Activated T-cell treated with anti-CD3 and anti-CD28 coated beads, Interleukin-2, amount 50 U/mL, for 1 hour (primary cell): Measurements from ENCODE around the gene LEPROT.
"Not testable (repeated sequence)": the region's sequence is repeated elsewhere in the genome, so short reads cannot be mapped to it uniquely, and the experiment has no call there.

Experiments
- DNase-seq: peaks from one replicate; pipeline ENCODE4 v3.0.0-alpha.2; 2020

The LEPROT gene

DNA sequence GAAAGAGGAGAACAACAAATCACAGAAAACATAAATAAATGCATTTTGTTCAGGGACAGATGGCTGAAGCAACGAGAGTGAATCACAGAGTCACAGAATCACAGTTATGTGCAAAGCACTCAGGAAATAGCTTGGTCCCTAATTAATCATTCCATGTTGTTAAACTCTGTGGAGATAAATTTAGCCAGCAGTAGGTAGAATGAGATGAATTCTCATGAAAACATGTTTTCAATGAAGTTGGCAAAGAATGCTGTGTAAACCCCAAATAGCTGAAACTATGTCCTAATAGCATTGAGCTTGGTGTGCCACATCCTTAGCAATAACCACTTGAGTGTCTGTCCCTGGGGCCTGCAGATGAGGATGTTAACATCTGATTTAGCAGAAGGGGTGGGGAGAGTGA lies 20.4 kb downstream of the LEPROT start:
- DNase-seq = no peak

DNA sequence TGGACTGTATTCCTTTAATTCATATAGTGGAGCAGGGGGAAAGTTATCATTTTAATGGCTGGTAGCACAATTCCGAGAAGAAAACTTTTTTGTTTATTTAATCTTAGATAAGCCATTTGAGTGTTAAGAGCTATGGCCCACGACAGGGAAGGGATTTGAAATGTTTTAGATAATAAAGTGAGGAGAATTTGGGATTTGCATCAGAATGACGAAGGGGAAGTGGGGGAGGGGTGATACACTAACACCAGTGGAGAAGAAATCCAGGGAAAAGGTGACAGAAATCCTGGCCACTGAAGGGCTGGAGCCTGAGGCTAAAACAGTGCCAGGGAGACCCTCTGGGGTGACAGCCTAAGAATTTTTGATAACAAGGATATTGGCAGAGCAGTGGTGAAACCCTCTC lies 21.0 kb downstream of the LEPROT start:
- DNase-seq = no peak

DNA sequence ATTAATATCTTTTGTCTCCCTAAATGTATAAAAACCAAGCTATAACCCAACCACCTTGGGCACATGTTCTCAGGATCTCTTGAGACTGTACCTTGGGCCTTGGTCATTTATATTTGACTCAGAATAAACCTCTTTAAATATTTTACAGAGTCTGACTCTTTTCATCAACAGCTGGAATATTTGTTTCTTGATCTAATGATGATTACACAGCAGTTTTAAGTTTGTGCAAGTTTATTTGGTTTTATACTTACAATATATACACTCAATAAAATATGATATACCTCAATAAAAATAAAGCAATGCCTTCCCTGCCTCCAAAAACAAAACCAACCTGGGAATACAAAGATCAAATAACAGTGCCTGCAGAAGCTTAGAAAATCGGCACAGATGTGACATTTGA lies 22.0 kb downstream of the LEPROT start:
- DNase-seq = no peak

DNA sequence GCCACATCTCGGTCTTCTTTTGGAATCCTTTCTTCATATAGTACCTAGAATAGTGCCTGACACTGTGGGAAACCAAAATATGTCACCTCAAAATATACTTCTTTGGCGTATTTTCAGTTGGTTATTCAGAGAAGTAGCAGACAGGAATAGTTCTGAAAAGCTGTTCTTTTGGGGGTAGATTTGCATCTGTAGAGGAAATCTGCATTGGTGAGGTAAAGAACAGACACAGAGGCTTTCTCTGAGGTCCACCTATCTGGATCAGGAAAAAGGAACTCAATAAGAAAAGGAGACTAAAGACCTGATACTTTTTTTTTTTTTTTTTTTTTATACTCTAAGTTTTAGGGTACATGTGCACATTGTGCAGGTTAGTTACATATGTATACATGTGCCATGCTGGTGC lies 23.2 kb downstream of the LEPROT start:
- DNase-seq = no peak

DNA sequence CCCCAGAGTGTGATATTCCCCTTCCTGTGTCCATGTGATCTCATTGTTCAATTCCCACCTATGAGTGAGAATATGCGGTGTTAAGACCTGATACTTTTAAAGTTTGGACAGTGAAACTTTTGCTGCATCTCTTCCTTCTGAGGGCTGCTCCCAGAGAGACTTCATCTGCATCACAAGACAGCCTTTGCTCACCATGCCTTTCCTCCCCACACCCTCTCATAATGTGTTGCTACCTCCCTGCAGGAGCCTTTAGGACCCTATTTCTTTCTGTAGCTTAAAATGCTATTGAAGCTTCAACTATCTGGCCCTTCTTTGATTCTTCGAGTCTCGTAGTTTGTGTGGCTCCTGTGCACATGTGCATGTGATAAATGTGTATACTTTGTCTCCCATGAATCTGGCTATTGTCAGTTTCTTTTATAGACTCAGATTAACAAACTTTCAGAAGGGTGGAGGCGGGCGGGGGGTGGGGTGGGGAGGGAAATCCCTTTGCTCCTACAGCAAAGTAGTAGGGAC lies 23.7 kb downstream of the LEPROT start:
- DNase-seq = no peak

DNA sequence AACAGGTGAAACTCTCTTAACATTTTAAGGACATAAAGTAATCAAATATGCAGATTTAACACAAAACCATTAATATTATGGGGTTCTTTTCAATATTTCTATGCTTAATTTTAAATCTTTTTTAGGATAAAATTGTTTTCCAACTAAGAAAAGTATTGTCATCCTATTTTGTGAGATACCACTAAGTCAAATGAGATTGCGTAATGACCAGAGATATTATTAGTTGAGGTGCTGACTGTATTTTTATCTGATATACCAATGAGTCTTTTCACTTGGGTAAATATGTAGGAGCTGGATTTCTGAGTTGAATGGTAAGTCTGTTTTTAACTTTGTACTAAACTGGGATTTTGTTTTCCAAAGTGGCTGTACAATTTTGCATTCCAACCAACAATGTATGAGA lies 25.4 kb downstream of the LEPROT start:
- DNase-seq = no peak

DNA sequence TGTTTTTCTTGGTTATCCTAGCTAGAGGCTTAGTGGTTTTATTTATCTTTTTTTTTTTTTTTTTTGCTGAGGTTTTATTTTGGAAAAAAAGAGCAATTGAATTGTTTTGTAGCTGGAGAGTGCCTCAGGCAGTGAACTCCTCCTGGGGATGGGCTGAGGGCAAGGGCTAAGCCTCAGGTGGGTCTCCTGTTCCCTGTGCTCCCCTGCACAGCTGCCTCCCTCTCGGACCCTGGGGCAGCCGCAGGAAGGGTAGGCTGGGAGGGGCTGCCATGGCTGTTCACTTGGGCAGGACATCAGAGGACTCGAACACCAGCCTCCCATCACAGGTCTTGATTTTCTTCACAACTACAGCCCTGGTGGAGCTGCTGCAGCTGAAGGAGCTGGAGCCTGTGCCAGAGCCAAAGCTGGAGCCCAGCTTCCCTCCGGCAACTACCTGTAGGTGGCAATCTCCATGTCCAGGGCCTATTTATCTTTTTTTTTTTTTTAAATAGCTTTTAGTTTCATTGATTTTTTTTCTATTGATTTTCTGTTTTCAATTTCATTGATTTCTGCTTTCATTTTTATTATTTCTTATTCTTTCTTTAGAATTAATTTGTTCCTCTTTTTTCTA lies 28.9 kb downstream of the LEPROT start:
- DNase-seq = no peak

DNA sequence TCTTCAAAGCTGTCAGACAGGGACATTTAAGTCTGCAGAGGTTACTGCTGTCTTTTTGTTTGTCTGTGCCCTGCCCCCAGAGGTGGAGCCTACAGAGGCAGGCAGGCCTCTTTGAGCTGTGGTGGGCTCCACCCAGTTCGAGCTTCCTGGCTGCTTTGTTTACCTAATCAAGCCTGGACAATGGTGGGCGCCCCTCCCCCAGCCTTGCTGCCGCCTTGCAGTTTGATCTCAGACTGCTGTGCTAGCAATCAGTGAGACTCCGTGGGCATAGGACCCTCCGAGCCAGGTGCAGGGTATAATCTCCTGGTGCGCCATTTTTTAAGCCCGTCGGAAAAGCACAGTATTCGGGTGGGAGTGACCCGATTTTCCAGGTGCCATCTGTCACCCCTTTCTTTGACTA lies 35.2 kb downstream of the LEPROT start:
- DNase-seq = not testable (repeated sequence)

DNA sequence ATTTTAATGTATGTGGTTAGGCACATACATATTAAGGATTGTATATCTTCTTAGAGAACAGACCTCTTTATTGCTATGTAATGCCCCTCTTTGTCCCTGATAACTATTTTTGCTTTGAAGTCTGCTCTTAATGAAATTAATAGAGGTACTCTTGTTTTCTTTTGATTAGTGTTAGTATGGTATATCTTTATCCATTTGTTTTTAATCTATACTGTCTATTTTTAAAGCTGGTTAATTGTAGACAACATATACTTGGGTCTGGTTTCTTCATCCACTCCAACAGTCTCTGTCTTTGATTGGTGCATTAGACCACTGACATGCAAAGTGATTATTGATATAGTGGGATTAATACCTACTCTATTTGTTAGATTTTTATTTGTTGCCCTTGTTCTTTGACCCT lies 36.0 kb downstream of the LEPROT start:
- DNase-seq = no peak

DNA sequence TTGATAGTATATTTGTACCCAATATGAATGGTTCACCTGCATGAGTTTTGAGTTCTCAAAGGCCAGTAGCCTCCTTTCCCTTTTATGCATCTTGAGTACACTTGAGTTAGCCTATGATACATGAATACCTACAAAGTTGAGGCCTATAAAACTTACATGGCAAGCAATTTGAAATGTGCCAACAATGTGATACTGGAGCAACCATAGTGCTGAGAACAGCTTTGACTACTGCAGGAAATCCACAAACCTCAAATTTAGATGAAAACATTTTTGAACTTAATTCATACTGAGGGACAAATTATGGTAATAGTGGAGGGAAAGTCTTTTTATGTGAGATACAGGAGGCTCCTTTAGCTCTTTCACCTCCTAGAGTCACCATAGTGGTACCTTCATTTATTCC lies 37.4 kb downstream of the LEPROT start:
- no peak for DNase-seq

DNA sequence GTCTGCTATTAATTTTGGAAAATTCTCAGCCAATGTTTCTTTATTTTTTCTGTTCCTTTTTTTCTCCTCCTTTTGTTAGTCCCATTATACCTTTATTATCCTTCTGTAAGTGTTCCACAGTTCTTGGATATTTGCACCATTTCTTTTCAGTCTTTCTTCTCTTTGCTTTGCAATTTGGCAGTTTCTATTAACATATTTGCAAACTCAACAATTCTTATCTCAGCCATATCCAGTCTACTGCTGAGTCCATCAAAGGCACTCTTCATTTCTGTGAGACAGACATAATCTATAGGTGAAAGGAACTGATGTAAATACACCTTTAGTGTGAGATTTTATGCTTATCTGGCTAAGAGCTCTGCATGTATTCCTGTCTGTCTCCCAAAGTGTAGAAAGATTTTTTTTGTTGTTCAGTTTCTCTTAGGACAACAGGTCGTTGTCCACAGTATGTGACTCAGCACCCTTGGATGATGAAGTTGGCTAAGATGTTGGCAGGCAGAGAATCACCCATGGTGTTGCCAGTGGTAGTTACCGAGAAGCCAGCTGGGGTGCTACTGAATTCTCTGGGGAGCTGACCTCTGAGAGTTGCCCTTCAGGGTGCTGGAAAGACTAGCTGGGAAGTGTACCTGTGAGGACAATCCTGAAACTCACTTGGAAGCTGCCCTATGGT lies 38.4 kb downstream of the LEPROT start:
- DNase-seq = no peak

DNA sequence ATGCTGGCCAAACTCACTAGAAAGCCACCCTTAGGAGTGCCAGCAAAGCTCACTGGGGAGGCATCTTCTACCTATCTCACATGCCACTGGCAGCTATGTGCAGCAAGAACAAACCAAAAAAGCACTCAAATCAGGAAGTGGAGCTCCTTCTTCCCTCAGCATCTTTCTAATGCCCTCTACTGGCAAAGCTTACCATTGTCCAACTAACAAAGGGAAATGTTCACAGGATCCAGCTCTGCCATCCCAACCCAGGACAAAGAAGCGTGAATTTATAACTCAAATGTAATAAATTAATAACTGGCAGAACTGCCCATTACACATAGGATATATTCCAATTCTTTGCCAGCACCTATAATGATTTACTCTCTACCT lies 38.9 kb downstream of the LEPROT start:
- DNase-seq = no peak

DNA sequence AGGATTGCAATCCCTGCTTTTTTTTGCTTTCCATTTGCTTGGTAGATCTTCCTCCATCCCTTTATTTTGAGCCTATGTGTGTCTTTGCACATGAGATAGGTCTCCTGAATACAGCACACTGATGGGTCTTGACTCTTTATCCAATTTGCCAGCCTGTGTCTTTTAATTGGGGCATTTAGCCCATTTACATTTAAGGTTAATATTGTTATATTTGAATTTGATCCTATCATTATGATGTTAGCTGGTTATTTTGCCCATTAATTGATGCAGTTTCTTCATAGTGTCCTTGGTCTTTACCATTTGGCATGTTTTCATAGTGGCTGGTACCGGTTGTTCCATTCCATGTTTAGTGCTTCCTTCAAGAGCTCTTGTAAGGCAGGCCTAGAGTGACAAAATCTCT lies 45.4 kb downstream of the LEPROT start:
- DNase-seq = not testable (repeated sequence)

DNA sequence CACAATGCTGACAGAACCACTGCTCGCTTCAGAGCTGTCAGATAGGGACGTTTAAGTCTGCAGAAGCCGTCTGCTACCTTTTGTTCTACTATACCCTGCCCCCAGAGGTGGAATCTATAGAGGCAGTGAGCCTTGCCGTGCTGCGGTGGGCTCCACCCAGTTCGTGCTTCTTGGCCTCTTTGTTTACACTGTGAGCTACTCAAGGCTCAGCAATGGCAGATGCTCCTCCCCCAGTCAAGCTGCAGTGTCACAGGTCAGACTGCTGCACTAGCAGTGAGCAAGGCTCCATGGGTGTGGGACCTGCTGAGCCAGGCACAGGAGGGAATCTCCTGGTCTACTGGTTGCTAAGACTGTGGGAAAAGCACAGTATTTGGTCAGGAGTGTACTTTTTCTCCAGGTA lies 47.1 kb downstream of the LEPROT start:
- DNase-seq = no peak

DNA sequence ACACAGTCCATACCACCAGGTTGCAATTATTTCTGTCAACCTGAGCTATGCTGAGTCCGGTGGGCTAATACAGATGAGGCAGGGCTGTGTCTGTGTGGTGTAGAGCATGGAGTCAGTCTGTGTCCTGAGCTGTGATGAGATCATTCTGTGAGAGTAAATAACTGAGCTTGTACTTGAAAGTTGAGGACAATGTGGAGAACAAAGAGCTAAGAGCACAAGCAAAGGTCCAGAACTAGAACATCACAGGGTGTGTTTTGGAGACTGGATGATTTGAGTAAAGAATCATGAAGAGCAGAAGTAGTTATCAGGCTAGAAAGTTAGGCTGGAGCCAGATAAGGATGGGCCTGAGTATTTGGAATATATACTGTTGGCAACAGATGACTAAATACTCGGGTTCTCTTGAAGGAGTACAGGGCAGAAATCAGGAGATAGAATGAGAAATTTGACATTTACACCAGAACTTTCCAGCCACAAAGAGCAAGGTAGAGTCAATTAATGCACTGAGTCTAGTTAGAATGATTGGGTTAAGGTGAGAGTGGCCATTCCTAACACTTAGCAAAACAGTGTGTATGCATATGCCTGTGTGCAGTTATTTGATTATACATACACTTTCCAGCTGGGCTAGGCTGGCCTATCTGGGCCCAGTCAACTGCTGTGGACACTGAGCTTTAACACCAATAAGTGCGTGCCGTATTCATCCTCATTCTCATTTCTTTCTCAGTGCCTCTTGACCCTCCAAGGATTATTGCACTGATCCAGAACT lies 48.8 kb downstream of the LEPROT start:
- no peak for DNase-seq

DNA sequence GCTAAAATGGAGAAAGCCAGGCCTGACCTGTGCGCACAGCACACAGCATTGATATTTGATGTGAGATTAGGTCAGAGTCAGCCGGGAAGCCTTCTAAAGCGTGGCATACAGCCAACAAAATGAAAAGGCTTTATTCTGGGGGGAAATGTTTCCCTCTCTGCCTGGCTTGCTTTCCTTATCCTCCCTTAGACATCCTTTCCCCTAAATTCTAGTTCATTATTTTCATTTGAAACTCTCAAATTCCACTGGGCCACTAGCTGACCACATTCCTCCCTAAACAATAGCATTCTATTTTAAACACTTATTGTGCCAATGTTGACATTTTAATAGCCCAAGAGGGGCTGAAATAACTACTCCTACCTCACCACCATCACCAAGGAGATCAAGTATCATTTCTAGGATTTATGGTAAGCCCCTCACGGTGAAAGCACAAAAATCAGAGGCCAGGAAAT lies 49.4 kb downstream of the LEPROT start:
- DNase-seq = no peak

DNA sequence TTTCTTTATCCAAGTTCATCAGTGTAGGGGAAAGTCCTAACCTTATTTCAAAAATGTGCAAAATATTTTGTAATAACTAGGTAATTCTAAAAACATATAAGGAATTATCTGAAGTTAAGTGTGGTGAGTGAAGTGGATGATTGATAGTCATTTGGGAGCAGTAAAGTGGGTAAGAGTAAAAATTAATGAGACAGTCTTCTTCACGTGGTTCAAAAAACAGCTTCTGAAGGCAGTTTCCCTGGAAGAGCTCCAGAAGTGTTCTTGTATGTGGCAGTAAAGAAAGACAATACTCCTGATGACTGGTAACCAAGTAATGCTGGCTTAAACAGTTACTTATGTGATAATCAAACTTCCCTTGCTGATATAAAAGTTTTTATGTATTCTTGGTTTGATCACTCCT lies 50.3 kb downstream of the LEPROT start:
- no peak for DNase-seq

DNA sequence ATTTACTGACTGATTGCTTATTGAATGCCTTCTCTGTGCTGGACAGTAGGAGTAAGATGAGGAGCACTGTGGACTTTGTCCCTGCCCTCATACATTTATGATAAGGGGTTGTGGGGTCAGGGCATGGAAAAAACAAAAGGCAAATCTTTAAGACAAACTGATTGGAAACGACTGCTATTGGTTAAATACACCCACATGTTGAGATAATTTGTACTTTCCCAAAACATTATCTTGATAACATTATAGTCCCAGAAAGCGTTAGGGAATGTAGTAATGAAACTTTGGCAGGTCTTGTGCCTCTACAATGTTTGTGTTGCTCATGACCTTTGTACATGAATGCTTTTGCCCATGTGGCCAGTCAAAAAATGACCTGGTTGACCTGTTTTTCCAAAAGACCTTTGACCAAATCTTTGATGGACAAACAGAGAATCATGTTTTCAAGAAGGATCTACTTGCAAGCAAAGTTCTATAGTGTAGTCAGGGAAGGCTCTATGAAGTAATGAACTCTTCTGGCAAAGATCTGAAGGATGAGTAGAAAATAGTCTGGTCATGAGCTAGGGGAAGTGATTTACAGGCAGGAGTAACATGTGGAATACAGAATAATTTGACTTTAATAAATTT lies 50.9 kb downstream of the LEPROT start:
- DNase-seq = no peak

DNA sequence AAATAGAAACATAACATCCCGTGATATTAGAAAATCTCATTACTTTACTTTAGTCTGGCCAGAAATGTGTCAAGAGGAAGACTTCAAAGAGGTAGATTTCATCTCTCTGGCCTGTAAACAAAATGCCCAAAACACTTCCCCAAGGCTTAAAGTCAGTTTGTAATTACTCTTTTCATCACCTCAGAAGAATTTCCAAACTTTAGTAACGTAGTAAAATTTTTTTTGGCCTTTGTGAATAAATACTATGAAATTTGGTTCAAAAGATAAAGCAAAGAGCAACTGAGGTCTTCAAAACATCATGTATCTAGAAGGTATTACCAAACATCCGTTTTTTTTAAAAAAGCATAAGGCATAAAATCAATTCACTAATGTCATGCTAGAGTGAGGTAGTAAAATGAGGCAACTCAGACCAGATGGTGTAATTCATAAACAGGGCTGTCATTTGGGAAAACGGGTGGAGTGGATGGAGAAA lies 51.4 kb downstream of the LEPROT start:
- no peak for DNase-seq

DNA sequence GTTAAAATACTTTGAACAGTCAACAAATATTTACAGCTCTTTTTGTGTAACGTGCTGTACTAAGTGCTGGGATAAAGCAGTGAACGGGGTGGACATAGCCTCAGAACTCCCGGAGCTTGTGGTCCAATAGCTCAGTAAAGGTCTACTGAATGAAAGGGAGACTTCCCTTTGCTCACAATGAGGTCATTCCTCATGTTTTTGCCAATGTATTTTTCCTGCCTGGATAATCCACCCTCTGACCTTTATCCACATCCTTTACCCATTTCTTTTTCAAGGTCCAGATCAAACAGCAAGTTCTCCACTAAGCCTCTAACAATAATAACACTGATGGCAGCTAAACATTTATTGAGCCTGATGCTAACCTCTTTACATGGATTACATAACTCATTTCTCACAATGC lies 55.9 kb downstream of the LEPROT start:
- no peak for DNase-seq

DNA sequence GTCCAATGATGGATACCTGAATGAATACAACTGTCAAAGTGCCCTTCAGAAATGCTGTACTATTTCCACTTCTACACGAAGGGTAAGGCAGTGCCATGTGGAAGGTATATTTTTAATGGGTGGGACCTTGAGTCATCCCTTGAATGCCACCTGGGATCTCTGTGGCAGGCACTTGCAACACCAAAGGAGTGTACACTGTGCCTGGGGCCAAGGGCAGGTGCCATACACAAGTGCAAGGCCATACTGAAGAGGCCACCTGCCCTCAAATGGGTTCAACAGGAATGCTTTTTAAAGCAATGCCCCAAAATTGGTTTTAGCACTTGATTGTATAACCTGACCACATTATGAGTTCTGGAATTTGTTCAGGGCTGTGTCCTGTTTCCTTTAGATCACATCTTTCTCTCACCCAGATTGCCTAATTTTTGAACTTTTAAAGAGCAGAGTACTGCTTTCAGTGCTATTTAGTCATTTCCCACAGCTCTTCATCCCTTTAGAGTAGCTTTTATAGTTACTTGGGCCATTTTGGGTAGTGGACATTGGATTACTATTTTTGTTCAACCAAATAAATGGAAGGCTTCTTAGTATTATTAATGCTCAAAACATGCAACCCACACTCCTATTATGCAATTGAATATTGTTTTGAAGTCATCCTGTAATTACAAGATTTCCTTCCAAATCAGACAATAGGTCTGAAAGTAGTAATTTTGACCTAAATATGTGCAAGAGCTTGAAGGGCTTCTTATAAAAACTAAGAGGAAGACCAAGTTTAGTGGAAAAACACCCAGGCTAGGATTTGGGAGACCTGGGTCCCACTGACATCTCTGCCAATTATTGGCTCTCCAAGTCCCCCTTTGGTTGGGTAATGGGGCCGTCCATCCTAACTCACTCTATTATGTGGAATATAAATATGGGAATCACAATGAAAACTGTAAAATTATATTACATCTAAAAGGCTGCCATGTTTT lies 57.2 kb downstream of the LEPROT start:
- no peak for DNase-seq

DNA sequence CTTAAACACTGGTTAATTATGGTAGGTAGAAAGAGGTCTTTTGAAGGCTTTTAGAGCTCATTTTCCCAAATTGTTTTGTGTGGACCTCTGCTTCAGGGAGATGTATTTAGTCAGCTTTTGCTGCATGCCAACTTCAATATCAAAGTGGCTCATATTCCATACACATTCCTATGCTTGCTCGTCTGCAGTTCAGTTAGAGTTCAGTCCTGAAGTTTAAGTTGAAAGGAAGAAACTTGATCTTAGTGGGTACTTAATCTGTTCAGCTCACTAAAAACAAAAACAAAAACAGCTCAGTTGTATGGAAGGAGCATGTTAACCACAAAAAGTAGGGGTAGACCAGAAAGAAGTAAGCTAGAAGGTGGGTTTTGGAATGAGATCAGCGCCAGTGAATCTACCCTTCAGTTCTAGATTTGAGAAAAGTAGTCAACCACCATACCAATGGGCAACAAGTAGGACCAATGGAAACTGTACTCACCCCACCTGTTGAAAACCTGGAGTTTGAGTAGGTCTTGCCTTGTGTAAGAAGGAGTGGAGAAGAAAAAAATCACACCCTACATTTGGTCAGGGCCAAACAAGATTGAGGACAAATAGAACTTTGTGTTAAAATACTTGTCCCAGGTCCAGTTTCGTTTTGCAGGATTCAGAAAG lies 58.0 kb downstream of the LEPROT start:
- DNase-seq = no peak
